H1 (cell line): ENCODE results near the gene COL11A2. TPM values are rescaled to one million over a fixed set of nuclear protein-coding genes. Genes with fewer than 3 reads are reported as not detected.

Experiments used
- CTCF ChIA-PET: fragments of 300-600 bp; sonication (Branson Sonifier 250); formaldehyde crosslinking; loops from one replicate; lab custom pipeline; 2021; ENCODE audit not compliant: partially characterized antibody; lab: Charles Lee
- POLR2A ChIA-PET: fragments of 300-600 bp; sonication (Branson Sonifier 250); formaldehyde crosslinking; loops from one replicate; lab custom pipeline; 2021; ENCODE audit warnings: inconsistent platforms; ENCODE audit not compliant: partially characterized antibody; lab: Charles Lee
- DNase-seq, 2 experiments: peaks; one replicate each; pipeline versions ENCODE4 v3.0.0 to v3.0.0-alpha.2; 2010 to 2022; ENCODE audit warnings: low spot score in 2 of 2, low read depth in 1 of 2, mixed read lengths in 1 of 2
- FAIRE-seq: peaks from 2 replicates; lab custom pipeline; 2011; peaks lifted over from hg19 to GRCh38; lab: Jason Lieb, UNC
- H2AFZ ChIP-seq: 2 replicates; pipeline ENCODE4 v1.8.1; 2012; ENCODE audit warnings: low read length, inconsistent platforms
- H2AK5ac ChIP-seq: 2 replicates; pipeline ENCODE4 v1.6.1; 2013; ENCODE audit warnings: low read depth, low read length
- H2BK120ac ChIP-seq: replicated peaks from 2 replicates; pipeline ENCODE3; 2013; ENCODE audit warnings: low read depth, low read length, inconsistent platforms
- H2BK12ac ChIP-seq: 2 replicates; pipeline ENCODE4 v1.6.1; 2013; ENCODE audit warnings: low read depth, low read length
- H2BK15ac ChIP-seq: 2 replicates; pipeline ENCODE4 v1.6.1; 2013; ENCODE audit warnings: low read length
- H2BK20ac ChIP-seq: 2 replicates; pipeline ENCODE4 v1.6.1; 2013; ENCODE audit warnings: low read length
- H2BK5ac ChIP-seq: 2 replicates; pipeline ENCODE4 v1.6.1; 2013; ENCODE audit warnings: low read depth, low read length
- H3K14ac ChIP-seq: 2 replicates; pipeline ENCODE4 v1.6.1; 2013; ENCODE audit warnings: inconsistent platforms; ENCODE audit not compliant: insufficient read length
- H3K18ac ChIP-seq: 2 replicates; pipeline ENCODE4 v1.6.1; 2013; ENCODE audit warnings: low read length; ENCODE audit errors: extremely low read depth
- H3K23ac ChIP-seq: 2 replicates; pipeline ENCODE4 v1.6.1; 2013; ENCODE audit warnings: inconsistent platforms; ENCODE audit not compliant: insufficient read length
- H3K23me2 ChIP-seq: 2 replicates; pipeline ENCODE4 v1.6.1; 2013; ENCODE audit warnings: low read depth, low read length
- H3K27ac ChIP-seq: 2 replicates; pipeline ENCODE4 v1.6.1; 2011; ENCODE audit warnings: low read depth, low read length, inconsistent platforms
- H3K27me3 ChIP-seq, 4 experiments: replicated peaks in 1 of 4; 1 replicate in 1 of 4; 2 replicates in 3 of 4; pipeline versions ENCODE4 v1.6.1 to v1.8.1; 2011 to 2013; ENCODE audit warnings: low read length in 3 of 4, mild to moderate bottlenecking in 3 of 4, inconsistent platforms in 2 of 4, mixed read lengths in 2 of 4, moderate library complexity in 1 of 4; ENCODE audit not compliant: control insufficient read depth in 3 of 4, insufficient read depth in 3 of 4; ENCODE audit errors: extremely low read depth in 1 of 4
- H3K36me3 ChIP-seq, 4 experiments: 2 replicates each; pipeline versions ENCODE4 v1.6.1 to v1.8.1; 2011 to 2013; ENCODE audit warnings: mild to moderate bottlenecking in 4 of 4, low read length in 3 of 4, moderate library complexity in 2 of 4, control low read depth in 1 of 4, inconsistent platforms in 1 of 4; ENCODE audit not compliant: insufficient read depth in 4 of 4, control insufficient read depth in 2 of 4
- H3K4ac ChIP-seq: replicated peaks from 2 replicates; pipeline ENCODE3; 2013; ENCODE audit warnings: low read length, low read depth, mixed read lengths, inconsistent platforms; ENCODE audit not compliant: insufficient read length
- H3K4me1 ChIP-seq, 4 experiments: replicated peaks in 1 of 4; 1 replicate in 1 of 4; 2 replicates in 3 of 4; pipeline versions ENCODE4 v1.6.1 to v1.8.1; 2011 to 2013; ENCODE audit warnings: low read length in 3 of 4, inconsistent platforms in 2 of 4, mixed read lengths in 1 of 4; ENCODE audit not compliant: insufficient read depth in 4 of 4, control insufficient read depth in 3 of 4
- H3K4me2 ChIP-seq, 2 experiments: 2 replicates each; pipeline versions ENCODE4 v1.6.1 to v1.8.1; 2011 to 2013; ENCODE audit warnings: low read depth in 2 of 2, low read length in 2 of 2, control low read depth in 1 of 2, inconsistent platforms in 1 of 2, mild to moderate bottlenecking in 1 of 2; ENCODE audit not compliant: insufficient read depth in 1 of 2
- H3K4me3 ChIP-seq, 4 experiments: fragments of 200-600, 300-600 bp in 1 of 4; sonication (generic), shearing (Covaris generic), sonication (Bioruptor Twin) in 1 of 4; 2 replicates each; pipeline versions ENCODE4 v1.5.1 to v1.8.1; 2011 to 2016; ENCODE audit warnings: low read length in 4 of 4, low read depth in 3 of 4, control low read depth in 2 of 4, inconsistent platforms in 2 of 4, mild to moderate bottlenecking in 2 of 4, mixed read lengths in 1 of 4, moderate library complexity in 1 of 4; ENCODE audit not compliant: insufficient read depth in 2 of 4; ENCODE audit errors: extremely low read depth in 1 of 4
- H3K56ac ChIP-seq: replicated peaks from 2 replicates; pipeline ENCODE3; 2013; ENCODE audit warnings: low read depth, mild to moderate bottlenecking, mixed read lengths, low read length, inconsistent platforms; ENCODE audit not compliant: insufficient read length
- H3K79me1 ChIP-seq: 2 replicates; pipeline ENCODE4 v1.6.1; 2013; ENCODE audit warnings: low read depth, low read length, control low read depth
- H3K79me2 ChIP-seq, 2 experiments: 2 replicates each; pipeline versions ENCODE4 v1.6.1 to v1.8.1; 2012 to 2013; ENCODE audit warnings: low read length in 2 of 2, mild to moderate bottlenecking in 2 of 2, inconsistent platforms in 1 of 2; ENCODE audit not compliant: insufficient read depth in 2 of 2, control insufficient read depth in 1 of 2
- H3K9ac ChIP-seq, 4 experiments: replicated peaks in 1 of 4; 1 replicate in 1 of 4; 2 replicates in 3 of 4; pipeline versions ENCODE4 v1.6.1 to v1.8.1; 2011 to 2013; ENCODE audit warnings: low read depth in 3 of 4, low read length in 3 of 4, control low read depth in 2 of 4, mild to moderate bottlenecking in 2 of 4, moderate library complexity in 2 of 4, inconsistent platforms in 1 of 4; ENCODE audit errors: extremely low read depth in 1 of 4
- H3K9me3 ChIP-seq, 2 experiments: 2 replicates each; pipeline versions ENCODE4 v1.6.1 to v1.8.1; 2012 to 2013; ENCODE audit warnings: mild to moderate bottlenecking in 2 of 2, moderate library complexity in 2 of 2, control low read depth in 1 of 2, inconsistent platforms in 1 of 2, low read depth in 1 of 2, low read length in 1 of 2, mixed read lengths in 1 of 2; ENCODE audit not compliant: insufficient read depth in 2 of 2
- H4K20me1 ChIP-seq, 2 experiments: replicated peaks in 1 of 2; 2 replicates each; pipeline versions ENCODE3 to v1.8.1; 2011 to 2013; ENCODE audit warnings: inconsistent platforms in 2 of 2, low read length in 2 of 2, mild to moderate bottlenecking in 1 of 2; ENCODE audit not compliant: insufficient read depth in 2 of 2, control insufficient read depth in 1 of 2
- H4K5ac ChIP-seq: 2 replicates; pipeline ENCODE4 v1.6.1; 2013; ENCODE audit warnings: low read length, low read depth, mixed read lengths, inconsistent platforms; ENCODE audit not compliant: insufficient read length
- H4K8ac ChIP-seq: 2 replicates; pipeline ENCODE4 v1.8.0; 2013; ENCODE audit warnings: mild to moderate bottlenecking, moderate library complexity, low read length, inconsistent platforms; ENCODE audit not compliant: insufficient read depth; ENCODE audit errors: extremely low read depth
- H4K91ac ChIP-seq: replicated peaks from 2 replicates; pipeline ENCODE3; 2013; ENCODE audit warnings: low read length, mixed read lengths, inconsistent platforms; ENCODE audit not compliant: insufficient read length
- BACH1 ChIP-seq: IDR thresholded peaks from 2 replicates; pipeline ENCODE4 v1.6.1; 2012; ENCODE audit warnings: low read length, improper control_type of control experiment
- BRCA1 ChIP-seq: IDR thresholded peaks from 2 replicates; pipeline ENCODE4 v1.6.1; 2012; ENCODE audit warnings: low read depth, low read length, improper control_type of control experiment
- CBX5 ChIP-seq: fragments of 300-800, 300-1000 bp; sonication (generic); IDR thresholded peaks from 2 replicates; pipeline ENCODE4 v1.7.1; 2016; ENCODE audit warnings: antibody characterized with exemption, low read length, low read depth
- CTCF ChIP-seq, 3 experiments: IDR thresholded peaks; 1 replicate in 2 of 3; 2 replicates in 1 of 3; pipeline versions ENCODE4 v1.5.1 to v1.6.1; 2011; ENCODE audit warnings: low read length in 3 of 3, mild to moderate bottlenecking in 3 of 3, inconsistent platforms in 2 of 3, low read depth in 1 of 3, moderate library complexity in 1 of 3; ENCODE audit not compliant: insufficient read depth in 1 of 3; ENCODE audit errors: control extremely low read depth in 1 of 3
- EZH2 ChIP-seq: fragments of 200-600 bp; sonication (generic); IDR thresholded peaks from 2 replicates; pipeline ENCODE4 v1.7.1; 2012; ENCODE audit warnings: low read depth, mild to moderate bottlenecking, moderate library complexity, low read length, inconsistent platforms; ENCODE audit not compliant: severe bottlenecking
- FOSL1 ChIP-seq: IDR thresholded peaks from 2 replicates; pipeline ENCODE4 v1.6.1; 2011; ENCODE audit warnings: mild to moderate bottlenecking, low read depth, low read length, moderate library complexity; ENCODE audit not compliant: insufficient read depth
- GABPA ChIP-seq: IDR thresholded peaks from 2 replicates; pipeline ENCODE4 v1.6.1; 2011; ENCODE audit warnings: mild to moderate bottlenecking, low read length, moderate library complexity, borderline replicate concordance; ENCODE audit not compliant: insufficient read depth
- NRF1 ChIP-seq: IDR thresholded peaks from 2 replicates; pipeline ENCODE4 v1.6.1; 2011; ENCODE audit warnings: mild to moderate bottlenecking, low read depth, low read length, improper control_type of control experiment
- POU5F1 ChIP-seq: IDR thresholded peaks from 2 replicates; pipeline ENCODE4 v1.6.1; 2011; ENCODE audit warnings: low read depth, mild to moderate bottlenecking, low read length, moderate library complexity
- RBBP5 ChIP-seq: IDR thresholded peaks from 2 replicates; pipeline ENCODE4 v1.7.1; 2012; ENCODE audit warnings: low read depth, mild to moderate bottlenecking, inconsistent platforms, low read length, moderate library complexity, borderline replicate concordance
- RXRA ChIP-seq: IDR thresholded peaks from 2 replicates; pipeline ENCODE4 v1.6.1; 2011; ENCODE audit warnings: low read depth, mild to moderate bottlenecking, low read length, moderate library complexity; ENCODE audit not compliant: insufficient read depth
- SP1 ChIP-seq: IDR thresholded peaks from 2 replicates; pipeline ENCODE4 v1.6.1; 2011; ENCODE audit warnings: low read depth, low read length
- WGBS, 2 experiments: shearing (Covaris generic) in 1 of 2; methylation state at CpG; one replicate each; pipeline versions ENCODE4 v1.1.6 to v1.1.7; 2013 to 2015; ENCODE audit warnings: low lambda C conversion rate in 2 of 2, mixed read lengths in 2 of 2, inconsistent platforms in 1 of 2, low coverage in 1 of 2, missing lambda C conversion rate in 1 of 2; ENCODE audit not compliant: insufficient replicate concordance in 2 of 2, insufficient coverage in 1 of 2, insufficient read length in 1 of 2; ENCODE audit errors: extremely low coverage in 1 of 2, missing lambda C conversion rate in 1 of 2; 5-methylcytosine and 5-hydroxymethylcytosine counted together
- polyA plus RNA-seq, 7 experiments: library from polyadenylated mRNA; depleted of rRNA in 3 of 7; stranded (reverse) in 5 of 7; unstranded in 2 of 7; fragments of >200 nt in 5 of 7; fragments of 200-250 nt in 2 of 7; gene quantifications; 1 replicate in 5 of 7; 2 replicates in 1 of 7; 4 replicates in 1 of 7; pipeline versions ENCODE4 v1.2.1 to v1.2.3, GENCODE V29; 2011 to 2013; ENCODE audit warnings: missing spikeins in 2 of 7, mixed read lengths in 2 of 7
- total RNA-seq: library from RNA; stranded (reverse); fragmentation: NEBNext Ultra II Directional; extraction: Animal tissue kit (Norgen Biotek cat#: 25700); gene quantifications from 2 replicates; pipeline ENCODE4 v1.2.1, GENCODE V29; 2021

Gene COL11A2
- total and polyA plus RNA-seq, 2 of the 8 experiments (the other 6 are each of a cell fraction or from before 2014, with no cell fraction given), result 2.8 to 3.8 TPM

- Histone ChIP-seq H2BK5ac (no peak overlapping the region), H3K79me2 (no peaks in the 10 kb centered on the region), H3K4me3 (no peak overlapping the region), H4K5ac (no peak overlapping the region), H2BK120ac (no peak overlapping the region), H3K4me2 (no peak overlapping the region), H3K4ac (no peak overlapping the region), H3K9me3 (peaks cover 0 to 3% of the 10 kb centered on the region in 2 experiments; a peak in 2 of 4 replicates), H2BK12ac (no peak overlapping the region), H2AK5ac (no peak overlapping the region), H3K23ac (no peak overlapping the region), H3K27me3 (no peaks in the 10 kb centered on the region), H3K14ac (no peak overlapping the region), H3K56ac (no peak overlapping the region), H3K4me1 (no peaks in the 10 kb centered on the region), H4K8ac (no peak overlapping the region), H3K23me2 (no peaks in the 10 kb centered on the region; the same call in 1 of the 2 replicates), H3K9ac (no peak overlapping the region), H2BK15ac (no peak overlapping the region), H2BK20ac (no peak overlapping the region), H3K36me3 (no peaks in the 10 kb centered on the region), H3K27ac (no peak overlapping the region), H4K20me1 (no peaks in the 10 kb centered on the region), H3K79me1 (no peaks in the 10 kb centered on the region), H2AFZ (no peak overlapping the region), H4K91ac (no peak overlapping the region), H3K18ac (no peak overlapping the region)
- WGBS, 2 experiments, result 86% methylated on average over 4 of the region's 4 CpGs; no CpG with 5 or more reads in 1 of the 2 experiments
- no peak for FAIRE-seq
- POLR2A ChIA-PET, result interaction anchor here (0.9 to 3.3 kb wide), 3 partner anchors 9 to 29 kb away, joined by 3 to 11 read pairs (median 5); no protein-coding TSS in a partner anchor
- no peak for DNase-seq
- CTCF ChIA-PET, result interaction anchor here (0.7 to 3.0 kb wide), 8 partner anchors 19 to 154 kb away, joined by 3 to 18 read pairs (median 4); no protein-coding TSS in a partner anchor
- TF ChIP-seq BACH1 (no peak), EZH2 (no peak), SP1 (no peak), CBX5 (no peak), FOSL1 (no peak), NRF1 (no peak), BRCA1 (no peak), CTCF (IDR thresholded peaks at IDR 0.05; ENCODE audit: control extremely low read depth in 1 of 3, insufficient read depth in 1 of 3, low read depth in 1 of 3, low read length in 3 of 3) (no peak), GABPA (no peak), POU5F1 (no peak), RBBP5 (no peak), RXRA (no peak)
Measured at GRCh38 chr6:33154349-33154748, 37.9 kb downstream of the COL11A2 start.
